HCT116 (cell line): ENCODE data around the gene CDKAL1. TPM values are rescaled to one million over a fixed set of nuclear protein-coding genes. Genes with fewer than 3 reads are reported as not detected.

ENCODE experiments used
- ATAC-seq: fragments of 200-7000 bp; cut with Tn5 transposase; 2 replicates; pipeline ENCODE4 v1.9.1; 2020; ENCODE audit warnings: mild to moderate bottlenecking, moderate library complexity
- BruUV-seq: library from RNA; stranded (reverse); fragments of 400-500 nt; replicated peaks from 2 replicates; lab custom pipeline; 2021; lab: Mats Ljungman, UMichigan
- CTCF ChIA-PET: fragments of 300-600 bp; sonication (Branson Sonifier 250); formaldehyde crosslinking; loops from one replicate; lab custom pipeline; 2021; ENCODE audit warnings: antibody characterized with exemption; lab: Charles Lee
- POLR2A ChIA-PET: fragments of 300-600, 350-600 bp; sonication (Branson Sonifier 250); formaldehyde crosslinking; loops from one replicate; lab custom pipeline; 2021; ENCODE audit warnings: antibody characterized with exemption; lab: Charles Lee
- RAD21 ChIA-PET, 2 experiments: fragments of 300-600 bp; sonication (Branson Sonifier 250); formaldehyde crosslinking; loops; one replicate each; lab custom pipeline; 2023; ENCODE audit warnings: low total read pairs in 2 of 2; ENCODE audit not compliant: uncharacterized antibody in 2 of 2, unreplicated experiment in 2 of 2, low non-redundant PET in 1 of 2; lab: Charles Lee
- DNase-seq: peaks from one replicate; pipeline ENCODE4 v3.0.0-alpha.2; 2010; ENCODE audit warnings: low read depth, low spot score
- H2AFZ ChIP-seq: fragments of 200-600 bp; shearing (Covaris generic), sonication (generic); 2 replicates; pipeline ENCODE4 v1.6.1; 2017; ENCODE audit warnings: low read depth, mixed run types, mixed read lengths, antibody characterized with exemption, low read length; ENCODE audit not compliant: poor library complexity, severe bottlenecking
- H3K27ac ChIP-seq: 2 replicates; pipeline ENCODE4 v1.5.1; 2012; ENCODE audit warnings: low read depth, low read length
- H3K27me3 ChIP-seq: fragments of 200-600 bp; sonication (generic); 2 replicates; pipeline ENCODE4 v1.6.1; 2016; ENCODE audit warnings: mixed run types, low read length, mixed read lengths; ENCODE audit not compliant: insufficient read depth
- H3K36me3 ChIP-seq, 2 experiments: fragments of 200-500 bp in 1 of 2; fragments of 200-600 bp in 1 of 2; sonication (Bioruptor generic) in 1 of 2; sonication (generic) in 1 of 2; 2 replicates each; pipeline versions ENCODE4 v1.5.1 to v1.6.1; 2014 to 2016; ENCODE audit warnings: low read length in 2 of 2, inconsistent platforms in 1 of 2, mixed read lengths in 1 of 2, mixed run types in 1 of 2; ENCODE audit not compliant: insufficient read depth in 2 of 2, control insufficient read depth in 1 of 2
- H3K4me1 ChIP-seq, 2 experiments: fragments of 200-600 bp in 1 of 2; sonication (generic) in 1 of 2; 2 replicates each; pipeline versions ENCODE4 v1.5.1 to v1.6.1; 2012 to 2017; ENCODE audit warnings: low read length in 2 of 2, inconsistent platforms in 1 of 2, mild to moderate bottlenecking in 1 of 2, mixed read lengths in 1 of 2, mixed run types in 1 of 2, moderate library complexity in 1 of 2; ENCODE audit not compliant: insufficient read depth in 2 of 2, control insufficient read depth in 1 of 2
- H3K4me2 ChIP-seq: fragments of 200-600 bp; sonication (generic); 2 replicates; pipeline ENCODE4 v1.6.1; 2017; ENCODE audit warnings: mixed run types, low read length, mixed read lengths
- H3K4me3 ChIP-seq, 2 experiments: fragments of 200-600 bp in 1 of 2; sonication (generic) in 1 of 2; replicated peaks in 1 of 2; 2 replicates each; pipeline ENCODE4 v1.5.1; 2011 to 2016; ENCODE audit warnings: low read length in 2 of 2, control low read depth in 1 of 2, low read depth in 1 of 2, mild to moderate bottlenecking in 1 of 2, mixed read lengths in 1 of 2, mixed run types in 1 of 2
- H3K79me2 ChIP-seq: fragments of 200-600 bp; sonication (generic); 2 replicates; pipeline ENCODE4 v1.6.1; 2017; ENCODE audit warnings: mild to moderate bottlenecking, mixed run types, low read length, moderate library complexity, mixed read lengths; ENCODE audit not compliant: insufficient read depth
- H3K9ac ChIP-seq: fragments of 200-600 bp; sonication (generic); 2 replicates; pipeline ENCODE4 v1.6.1; 2016; ENCODE audit warnings: low read length, mixed read lengths
- H3K9me2 ChIP-seq: fragments of 200-600 bp; sonication (generic), shearing (Covaris generic); 2 replicates; pipeline ENCODE4 v1.6.1; 2017; ENCODE audit warnings: mixed run types, mild to moderate bottlenecking, moderate library complexity; ENCODE audit not compliant: insufficient read depth
- H3K9me3 ChIP-seq, 2 experiments: fragments of 200-500 bp in 1 of 2; fragments of 200-600 bp in 1 of 2; sonication (Bioruptor generic) in 1 of 2; sonication (generic) in 1 of 2; 2 replicates each; pipeline ENCODE4 v1.6.1; 2014 to 2017; ENCODE audit warnings: low read length in 2 of 2, mixed read lengths in 2 of 2, inconsistent platforms in 1 of 2, low read depth in 1 of 2, mild to moderate bottlenecking in 1 of 2, mixed run types in 1 of 2, moderate library complexity in 1 of 2; ENCODE audit not compliant: control insufficient read depth in 1 of 2, insufficient read depth in 1 of 2
- H4K20me1 ChIP-seq: fragments of 200-600 bp; sonication (generic), shearing (Covaris generic); 2 replicates; pipeline ENCODE4 v1.6.1; 2017; ENCODE audit warnings: mixed run types, mild to moderate bottlenecking, moderate library complexity; ENCODE audit not compliant: insufficient read depth
- CBX3 ChIP-seq: IDR thresholded peaks from 2 replicates; pipeline ENCODE4 v1.6.1; 2012; ENCODE audit warnings: low read depth
- CEBPB ChIP-seq: IDR thresholded peaks from 2 replicates; pipeline ENCODE4 v1.6.1; 2012; ENCODE audit warnings: low read depth
- EGR1 ChIP-seq: IDR thresholded peaks from 2 replicates; pipeline ENCODE4 v1.6.1; 2012; ENCODE audit warnings: low read depth
- ELF1 ChIP-seq: IDR thresholded peaks from 2 replicates; pipeline ENCODE4 v1.6.1; 2012; ENCODE audit warnings: low read depth, borderline replicate concordance
- EZH2 ChIP-seq: fragments of 200-600 bp; sonication (generic); IDR thresholded peaks from 2 replicates; pipeline ENCODE4 v1.6.1; 2017; ENCODE audit warnings: antibody characterized with exemption, mixed run types
- EZH2phosphoT487 ChIP-seq: fragments of 200-600 bp; IDR thresholded peaks from 2 replicates; pipeline ENCODE4 v1.6.1; 2018; ENCODE audit warnings: antibody characterized with exemption, borderline replicate concordance
- POLR2A ChIP-seq: IDR thresholded peaks from 2 replicates; pipeline ENCODE4 v1.7.0; 2011; ENCODE audit warnings: borderline replicate concordance; ENCODE audit not compliant: insufficient read depth, insufficient read length; ENCODE audit errors: extremely low read depth
- POLR2AphosphoS5 ChIP-seq: IDR thresholded peaks from 2 replicates; pipeline ENCODE4 v1.6.1; 2011; ENCODE audit warnings: mild to moderate bottlenecking, low read depth, low read length, moderate library complexity
- RAD21 ChIP-seq: IDR thresholded peaks from 2 replicates; pipeline ENCODE4 v1.6.1; 2012; ENCODE audit warnings: low read depth, mild to moderate bottlenecking
- SIN3A ChIP-seq: IDR thresholded peaks from 2 replicates; pipeline ENCODE4 v1.6.1; 2012; ENCODE audit warnings: low read depth
- SP1 ChIP-seq: IDR thresholded peaks from 2 replicates; pipeline ENCODE4 v1.6.1; 2012; ENCODE audit warnings: low read depth
- TCF7L2 ChIP-seq: IDR thresholded peaks from 2 replicates; pipeline ENCODE4 v1.7.0; 2011; ENCODE audit warnings: borderline replicate concordance, inconsistent platforms; ENCODE audit not compliant: insufficient read depth, insufficient read length; ENCODE audit errors: extremely low read depth
- YY1 ChIP-seq: IDR thresholded peaks from 2 replicates; pipeline ENCODE4 v1.6.1; 2011; ENCODE audit warnings: low read length, low read depth, moderate library complexity, mild to moderate bottlenecking; ENCODE audit not compliant: insufficient replicate concordance; ENCODE audit errors: extremely low read depth
- ZFX ChIP-seq: fragments of 450-650 bp; IDR thresholded peaks from 2 replicates; pipeline ENCODE4 v1.6.1; 2017
- ZNF274 ChIP-seq: fragments of 200-500 bp; sonication (Bioruptor generic); IDR thresholded peaks from 2 replicates; pipeline ENCODE4 v1.6.1; 2014; ENCODE audit warnings: mild to moderate bottlenecking, low read depth, low read length, inconsistent platforms
- intact Hi-C: fragments of 100-400 bp; cut with micrococcal nuclease; formaldehyde crosslinking; loops from 2 replicates; pipeline ENCODE4 v1.10.0; 2022
- total RNA-seq: library from RNA; stranded (reverse); gene quantifications from one replicate; pipeline ENCODE4 v1.2.1, GENCODE V29; 2021; ENCODE audit not compliant: unreplicated experiment
- TF ChIP-seq, protein P1 (sequence below): IDR thresholded peaks from 2 replicates; pipeline ENCODE4 v1.6.1; 2012
- TF ChIP-seq, protein P2 (sequence below), 3 experiments: fragments of 200-600 bp in 1 of 3; sonication (generic) in 1 of 3; IDR thresholded peaks in 2 of 3; conservative IDR thresholded peaks in 1 of 3; 2 replicates each; pipeline ENCODE4 v1.5.1; 2012 to 2017; ENCODE audit warnings: low read depth in 2 of 3, low read length in 2 of 3, antibody characterized with exemption in 1 of 3, borderline replicate concordance in 1 of 3, control low read depth in 1 of 3, mild to moderate bottlenecking in 1 of 3, mixed read lengths in 1 of 3, mixed run types in 1 of 3, moderate library complexity in 1 of 3; ENCODE audit not compliant: insufficient read depth in 1 of 3

CDKAL1 gene
- total RNA-seq, 1 experiment from 2014 or later: 14.9 TPM

DNA sequence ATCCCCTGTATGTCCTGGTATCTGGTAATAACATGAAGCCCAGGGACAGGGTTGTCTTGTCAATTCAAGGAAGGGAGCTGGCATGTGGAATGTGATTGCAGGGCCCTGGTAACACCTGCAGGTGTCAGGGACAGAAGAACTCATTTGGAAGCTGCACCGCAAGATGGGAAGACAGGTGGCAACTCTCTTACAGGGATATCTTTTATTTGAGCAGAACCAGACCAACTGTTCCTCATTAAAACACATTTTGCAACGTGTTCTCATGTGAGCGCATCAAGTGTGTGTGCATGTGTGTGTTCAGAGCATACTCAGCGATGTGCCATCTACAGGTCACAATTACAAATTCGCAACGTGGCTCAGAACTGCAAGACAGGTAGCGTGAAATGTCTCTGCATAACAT, 688.4 kb downstream of the CDKAL1 start:
- Histone ChIP-seq H3K79me2 (no peaks in the 10 kb centered on the region), H4K20me1 (no peaks in the 10 kb centered on the region), H3K9me2 (no peaks in the 10 kb centered on the region), H3K9ac (no peak overlapping the region), H3K9me3 (no peaks in the 10 kb centered on the region), H3K4me3 (no peak overlapping the region), H3K4me1 (peaks cover 3 to 11% of the 10 kb centered on the region in 2 experiments; a peak in 3 of 4 replicates), H2AFZ (no peak overlapping the region), H3K36me3 (no peaks in the 10 kb centered on the region), H3K4me2 (no peak overlapping the region), H3K27ac (no peak overlapping the region), H3K27me3 (no peaks in the 10 kb centered on the region)
- no peak for TF ChIP-seq YY1
- no peak for TF ChIP-seq SIN3A
- TF ChIP-seq ELF1: no peak
- TF ChIP-seq POLR2AphosphoS5: no peak
- no peak for TF ChIP-seq CEBPB
- TF ChIP-seq SP1: no peak
- TF ChIP-seq EZH2: no peak
- TF ChIP-seq ZFX: no peak
- TF ChIP-seq POLR2A: no peak
- TF ChIP-seq, protein P1, sequence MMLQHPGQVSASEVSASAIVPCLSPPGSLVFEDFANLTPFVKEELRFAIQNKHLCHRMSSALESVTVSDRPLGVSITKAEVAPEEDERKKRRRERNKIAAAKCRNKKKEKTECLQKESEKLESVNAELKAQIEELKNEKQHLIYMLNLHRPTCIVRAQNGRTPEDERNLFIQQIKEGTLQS: no peak
- TF ChIP-seq CBX3: no peak
- no peak for TF ChIP-seq ZNF274
- no peak for TF ChIP-seq EGR1
- no peak for TF ChIP-seq RAD21
- no peak for TF ChIP-seq TCF7L2
- no peak for TF ChIP-seq EZH2phosphoT487
- TF ChIP-seq, protein P2, sequence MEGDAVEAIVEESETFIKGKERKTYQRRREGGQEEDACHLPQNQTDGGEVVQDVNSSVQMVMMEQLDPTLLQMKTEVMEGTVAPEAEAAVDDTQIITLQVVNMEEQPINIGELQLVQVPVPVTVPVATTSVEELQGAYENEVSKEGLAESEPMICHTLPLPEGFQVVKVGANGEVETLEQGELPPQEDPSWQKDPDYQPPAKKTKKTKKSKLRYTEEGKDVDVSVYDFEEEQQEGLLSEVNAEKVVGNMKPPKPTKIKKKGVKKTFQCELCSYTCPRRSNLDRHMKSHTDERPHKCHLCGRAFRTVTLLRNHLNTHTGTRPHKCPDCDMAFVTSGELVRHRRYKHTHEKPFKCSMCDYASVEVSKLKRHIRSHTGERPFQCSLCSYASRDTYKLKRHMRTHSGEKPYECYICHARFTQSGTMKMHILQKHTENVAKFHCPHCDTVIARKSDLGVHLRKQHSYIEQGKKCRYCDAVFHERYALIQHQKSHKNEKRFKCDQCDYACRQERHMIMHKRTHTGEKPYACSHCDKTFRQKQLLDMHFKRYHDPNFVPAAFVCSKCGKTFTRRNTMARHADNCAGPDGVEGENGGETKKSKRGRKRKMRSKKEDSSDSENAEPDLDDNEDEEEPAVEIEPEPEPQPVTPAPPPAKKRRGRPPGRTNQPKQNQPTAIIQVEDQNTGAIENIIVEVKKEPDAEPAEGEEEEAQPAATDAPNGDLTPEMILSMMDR (IDR thresholded peaks at IDR 0.05 in 2 of 3, conservative IDR thresholded peaks at IDR 0.05 in 1 of 3; ENCODE audit: borderline replicate concordance in 1 of 3, insufficient read depth in 1 of 3, low read depth in 2 of 3, low read length in 2 of 3): no peak
- RAD21 ChIA-PET: no interaction called here
- ATAC-seq (no peak), DNase-seq (no peak)
- POLR2A ChIA-PET: no interaction called here
- CTCF ChIA-PET: no interaction called here
- intact Hi-C loops: no loop called here
- BruUV-seq: no TSS peak
